ENCODE data around the gene THOC6. TPM values are rescaled to one million over a fixed set of nuclear protein-coding genes. Genes with fewer than 3 reads are reported as not detected.

Gene THOC6
- total RNA-seq, 2 donors from 2014 or later = 11.7 to 21.8 TPM

DNA sequence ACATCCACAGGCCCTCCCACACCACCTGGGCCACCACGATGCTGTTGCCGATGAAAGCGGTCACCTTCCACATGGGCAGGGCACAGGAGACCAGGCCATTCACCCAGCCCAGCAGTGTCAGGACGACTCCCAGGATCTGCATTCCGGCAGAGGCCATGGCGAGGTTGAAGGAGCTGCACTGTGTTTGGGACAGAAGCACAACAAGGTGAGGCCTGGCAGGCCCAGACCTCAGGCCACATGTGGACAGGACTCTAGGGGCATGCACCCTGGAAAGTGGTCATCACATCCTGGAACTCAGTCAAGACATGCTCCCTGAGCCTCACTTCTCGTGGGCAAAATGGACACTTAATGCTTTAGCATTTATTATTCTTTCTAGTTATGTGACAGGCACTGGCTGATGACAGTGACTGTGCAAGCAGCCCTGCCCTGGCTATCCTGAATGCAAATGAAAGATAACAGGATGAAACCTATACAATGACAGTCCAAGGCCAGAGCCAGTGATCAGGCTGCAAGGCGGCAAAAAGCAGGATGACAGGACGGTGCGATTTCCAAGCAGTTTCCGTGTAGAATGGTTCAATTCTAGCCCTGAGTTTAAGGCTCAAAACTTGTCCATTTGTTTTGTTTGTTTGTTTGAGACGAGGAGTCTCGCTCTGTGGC, 7.8 kb upstream of the THOC6 start:
- intact Hi-C loops (cut with DNase I) = no loop called here
- H3K27ac ChIP-seq = no peak overlapping the region
- no peak for DNase-seq
- H3K4me1 ChIP-seq = peaks cover 60% of the 10 kb centered on the region
- H3K4me3 ChIP-seq = no peak overlapping the region
- WGBS, 2 donors = 84 to 93% methylated on average over 7 to 11 of the region's 13 CpGs
- H3K36me3 ChIP-seq (replicated peaks in 1 of 2; ENCODE audit: insufficient read depth in 1 of 2, low read depth in 2 of 2) = no peaks in the 10 kb centered on the region
- H3K27me3 ChIP-seq = no peaks in the 10 kb centered on the region
- ATAC-seq = no peak
- H3K9me3 ChIP-seq = no peaks in the 10 kb centered on the region
- TF ChIP-seq, protein P1, sequence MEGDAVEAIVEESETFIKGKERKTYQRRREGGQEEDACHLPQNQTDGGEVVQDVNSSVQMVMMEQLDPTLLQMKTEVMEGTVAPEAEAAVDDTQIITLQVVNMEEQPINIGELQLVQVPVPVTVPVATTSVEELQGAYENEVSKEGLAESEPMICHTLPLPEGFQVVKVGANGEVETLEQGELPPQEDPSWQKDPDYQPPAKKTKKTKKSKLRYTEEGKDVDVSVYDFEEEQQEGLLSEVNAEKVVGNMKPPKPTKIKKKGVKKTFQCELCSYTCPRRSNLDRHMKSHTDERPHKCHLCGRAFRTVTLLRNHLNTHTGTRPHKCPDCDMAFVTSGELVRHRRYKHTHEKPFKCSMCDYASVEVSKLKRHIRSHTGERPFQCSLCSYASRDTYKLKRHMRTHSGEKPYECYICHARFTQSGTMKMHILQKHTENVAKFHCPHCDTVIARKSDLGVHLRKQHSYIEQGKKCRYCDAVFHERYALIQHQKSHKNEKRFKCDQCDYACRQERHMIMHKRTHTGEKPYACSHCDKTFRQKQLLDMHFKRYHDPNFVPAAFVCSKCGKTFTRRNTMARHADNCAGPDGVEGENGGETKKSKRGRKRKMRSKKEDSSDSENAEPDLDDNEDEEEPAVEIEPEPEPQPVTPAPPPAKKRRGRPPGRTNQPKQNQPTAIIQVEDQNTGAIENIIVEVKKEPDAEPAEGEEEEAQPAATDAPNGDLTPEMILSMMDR (IDR thresholded peaks at IDR 0.05) = no peak
- TF ChIP-seq POLR2A (IDR thresholded peaks at IDR 0.05) = no peak

DNA sequence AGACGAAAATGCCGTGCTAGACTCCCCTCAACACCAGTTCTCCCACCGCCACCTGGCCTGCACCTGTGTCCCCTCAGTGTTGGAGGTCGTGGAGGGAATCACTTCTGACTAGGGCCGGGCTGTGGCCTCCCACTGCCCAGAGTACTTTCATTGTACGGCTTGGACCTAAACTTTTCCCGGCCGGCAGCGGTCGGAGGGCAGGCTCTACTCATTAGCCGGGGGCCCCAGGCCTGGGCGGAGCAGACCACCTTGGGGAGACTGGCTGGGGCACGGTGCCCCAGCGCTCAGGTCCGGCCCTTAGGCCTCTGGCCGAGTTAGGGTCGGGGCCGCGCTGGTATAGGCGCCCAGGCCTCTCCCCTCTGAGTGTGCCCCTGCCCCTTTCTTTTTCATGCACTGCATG, 6.5 kb upstream of the THOC6 start:
- no peak for ATAC-seq
- H3K4me1 ChIP-seq = peaks cover 58% of the 10 kb centered on the region
- 76 to 96% methylated on average over 12 to 20 of the region's 20 CpGs for WGBS, 2 donors
- no peak overlapping the region for H3K4me3 ChIP-seq
- intact Hi-C loops (cut with DNase I) = no loop called here
- H3K27me3 ChIP-seq = no peaks in the 10 kb centered on the region
- DNase-seq = no peak
- no peak for TF ChIP-seq POLR2A (IDR thresholded peaks at IDR 0.05)
- TF ChIP-seq, protein P1 (IDR thresholded peaks at IDR 0.05) = no peak
- no peaks in the 10 kb centered on the region for H3K36me3 ChIP-seq (replicated peaks in 1 of 2; ENCODE audit: insufficient read depth in 1 of 2, low read depth in 2 of 2)
- H3K9me3 ChIP-seq = no peaks in the 10 kb centered on the region
- no peak overlapping the region for H3K27ac ChIP-seq

DNA sequence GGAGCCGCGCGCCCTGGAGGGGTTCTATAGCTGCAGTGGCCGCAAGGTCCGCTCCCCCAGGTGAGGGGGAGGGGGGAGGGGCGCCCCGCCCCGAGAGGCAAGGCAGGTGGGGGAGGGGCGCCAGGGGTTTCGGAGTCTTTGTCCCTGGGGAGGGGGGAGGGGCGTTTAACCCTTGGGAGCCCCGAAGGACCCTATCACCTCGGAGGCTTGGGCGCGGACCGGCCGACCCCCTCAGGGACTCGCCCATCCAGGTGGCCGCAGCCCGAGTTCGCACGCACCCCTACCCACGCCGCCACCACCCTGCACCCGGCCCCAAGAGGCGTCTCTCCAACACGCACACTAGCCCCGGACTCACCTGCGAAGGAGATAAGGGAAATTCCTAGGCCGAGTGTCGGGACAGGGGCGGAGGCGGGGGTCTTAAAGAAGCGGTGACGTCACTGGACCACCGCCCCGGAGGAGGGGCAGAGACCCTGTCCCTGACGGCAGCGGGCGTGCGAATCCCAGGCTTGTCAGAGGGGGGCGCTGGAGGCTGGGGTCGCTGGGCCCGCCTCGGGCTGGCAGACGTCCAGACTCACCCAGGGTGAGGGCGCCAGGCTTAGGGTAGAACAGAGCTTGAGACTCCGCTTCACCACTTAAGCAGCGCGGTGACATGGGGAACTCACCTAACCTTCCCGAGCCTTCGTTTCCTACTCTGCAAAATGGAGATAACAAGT, 5.9 kb upstream of the THOC6 start, which contains the start of gene CLDN6:
CLDN6 (minus strand) TSS at position 390 of the 713 bp plus-strand sequence. CDS start 2,162 bp downstream, outside the sequence.
- Histone ChIP-seq H3K27ac (no peak within 1 kb of the TSS), H3K9me3 (no peaks in the 10 kb centered on the region), H3K4me3 (no peak within 1 kb of the TSS), H3K4me1 (peaks cover 58% of the 10 kb centered on the region), H3K27me3 (no peaks in the 10 kb centered on the region), H3K36me3 (replicated peaks in 1 of 2; ENCODE audit: insufficient read depth in 1 of 2, low read depth in 2 of 2) (no peaks in the 10 kb centered on the region)
- 9 to 14% methylated on average over 16 to 52 of the region's 52 CpGs for WGBS, 2 donors
- DNase-seq = peak in 3 of 4 donors; percentile 45 to 53 (median 50)
- no peak for TF ChIP-seq POLR2A (IDR thresholded peaks at IDR 0.05)
- TF ChIP-seq, protein P1 (IDR thresholded peaks at IDR 0.05) = peak in 4 of 7 experiments; percentile 6 to 32 (median 16)
- intact Hi-C loops (cut with DNase I) = no loop called here
- ATAC-seq = no peak

DNA sequence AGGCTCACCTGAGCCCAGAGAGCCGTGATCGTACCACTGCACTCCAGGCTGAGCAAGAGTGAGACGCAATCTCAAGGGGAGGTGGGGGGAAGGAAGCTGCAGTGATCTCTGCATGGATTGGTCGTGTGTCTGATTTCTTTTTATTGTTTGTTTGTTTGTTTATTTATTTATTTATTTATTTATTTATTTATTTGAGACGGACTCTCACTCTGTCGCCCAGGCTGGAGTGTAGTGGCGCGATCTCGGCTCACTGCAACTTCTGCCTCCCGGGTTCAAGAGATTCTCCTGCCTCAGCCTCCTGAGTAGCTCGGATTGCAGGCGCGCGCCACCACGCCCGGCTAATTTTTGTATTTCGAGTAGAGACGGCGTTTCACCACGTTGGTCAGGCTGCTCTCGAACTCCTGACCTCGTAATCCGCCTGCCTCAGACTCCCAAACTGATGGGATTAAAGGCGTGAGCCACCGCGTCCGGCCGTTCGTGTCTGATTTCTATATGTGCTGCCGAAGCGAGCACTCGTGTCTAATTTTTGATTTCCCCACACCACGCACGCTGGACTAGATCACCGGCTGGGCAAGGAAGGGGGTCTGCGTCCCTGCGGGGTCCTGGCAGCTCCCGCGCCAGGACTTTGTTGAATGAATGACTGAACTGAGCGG, 4.1 kb upstream of the THOC6 start:
- peak overlapping the region; percentile 98 to 100 (median 100) for H3K27ac ChIP-seq
- no peak overlapping the region for H3K4me3 ChIP-seq
- no peaks in the 10 kb centered on the region for H3K36me3 ChIP-seq (replicated peaks in 1 of 2; ENCODE audit: insufficient read depth in 1 of 2, low read depth in 2 of 2)
- H3K27me3 ChIP-seq = no peaks in the 10 kb centered on the region
- 23 to 32% methylated on average over 32 to 40 of the region's 40 CpGs for WGBS, 2 donors
- intact Hi-C loops (cut with DNase I) = no loop called here
- ATAC-seq (no peak), DNase-seq (no peak)
- peaks cover 56% of the 10 kb centered on the region for H3K4me1 ChIP-seq
- no peaks in the 10 kb centered on the region for H3K9me3 ChIP-seq
- TF ChIP-seq, protein P1 (IDR thresholded peaks at IDR 0.05) = no peak
- TF ChIP-seq POLR2A (IDR thresholded peaks at IDR 0.05) = no peak

Measured in body of pancreas (tissue), 4 donors.